ENCODE results near the gene SMARCB1.

The SMARCB1 gene

DNA sequence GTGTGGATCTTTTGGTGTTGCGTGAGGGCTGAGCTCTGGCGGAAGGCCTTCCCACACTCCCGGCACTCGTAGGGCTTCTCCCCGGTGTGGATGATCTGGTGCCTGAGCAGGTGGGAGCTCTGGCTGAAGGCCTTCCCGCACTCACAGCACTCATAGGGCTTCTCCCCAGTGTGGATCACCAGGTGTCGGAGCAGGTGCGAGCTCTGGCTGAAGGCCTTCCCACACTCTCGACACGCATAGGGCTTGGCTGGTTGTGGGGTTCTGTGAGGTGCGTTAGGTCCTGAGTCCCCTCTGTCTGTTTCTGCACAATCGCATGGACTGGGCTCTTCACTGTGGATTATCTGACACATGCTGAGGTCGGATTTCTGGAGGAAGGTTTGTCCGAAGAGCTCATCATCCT lies 42.3 kb upstream of the SMARCB1 start:
- Histone ChIP-seq H3K27me3 (ENCODE audit: insufficient read depth, low read depth, severe bottlenecking) (no peaks in the 10 kb centered on the region), H3K27ac (no peak overlapping the region), H3K4me3 (ENCODE audit: low read depth, low read length) (no peak overlapping the region), H3K36me3 (peaks cover 30% of the 10 kb centered on the region), H3K9me3 (ENCODE audit: severe bottlenecking) (no peaks in the 10 kb centered on the region)
- TF ChIP-seq, protein P1, sequence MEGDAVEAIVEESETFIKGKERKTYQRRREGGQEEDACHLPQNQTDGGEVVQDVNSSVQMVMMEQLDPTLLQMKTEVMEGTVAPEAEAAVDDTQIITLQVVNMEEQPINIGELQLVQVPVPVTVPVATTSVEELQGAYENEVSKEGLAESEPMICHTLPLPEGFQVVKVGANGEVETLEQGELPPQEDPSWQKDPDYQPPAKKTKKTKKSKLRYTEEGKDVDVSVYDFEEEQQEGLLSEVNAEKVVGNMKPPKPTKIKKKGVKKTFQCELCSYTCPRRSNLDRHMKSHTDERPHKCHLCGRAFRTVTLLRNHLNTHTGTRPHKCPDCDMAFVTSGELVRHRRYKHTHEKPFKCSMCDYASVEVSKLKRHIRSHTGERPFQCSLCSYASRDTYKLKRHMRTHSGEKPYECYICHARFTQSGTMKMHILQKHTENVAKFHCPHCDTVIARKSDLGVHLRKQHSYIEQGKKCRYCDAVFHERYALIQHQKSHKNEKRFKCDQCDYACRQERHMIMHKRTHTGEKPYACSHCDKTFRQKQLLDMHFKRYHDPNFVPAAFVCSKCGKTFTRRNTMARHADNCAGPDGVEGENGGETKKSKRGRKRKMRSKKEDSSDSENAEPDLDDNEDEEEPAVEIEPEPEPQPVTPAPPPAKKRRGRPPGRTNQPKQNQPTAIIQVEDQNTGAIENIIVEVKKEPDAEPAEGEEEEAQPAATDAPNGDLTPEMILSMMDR (IDR thresholded peaks at IDR 0.05; ENCODE audit: low read depth, low read length), result no peak
- no peak for DNase-seq

DNA sequence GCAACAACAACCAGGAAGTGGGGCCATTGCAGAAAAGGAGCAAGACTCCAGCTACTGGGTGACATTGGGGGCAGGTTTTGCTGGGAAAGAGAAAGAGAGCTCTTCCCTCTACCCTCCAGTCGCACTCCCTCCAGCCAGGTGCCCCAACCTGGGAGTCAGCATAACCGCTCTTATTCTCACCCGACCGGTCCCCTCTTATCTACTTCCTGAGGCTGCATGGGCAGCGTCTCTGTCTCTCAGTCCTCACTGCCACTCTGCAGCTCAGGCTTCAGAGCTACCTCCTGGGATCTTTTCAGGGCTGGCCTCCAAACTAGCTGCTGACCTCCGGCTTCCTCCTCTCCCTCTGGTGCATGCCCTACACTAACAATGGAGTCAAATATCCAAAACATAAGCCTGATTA lies 41.0 kb upstream of the SMARCB1 start:
- no peaks in the 10 kb centered on the region for H3K27me3 ChIP-seq (ENCODE audit: insufficient read depth, low read depth, severe bottlenecking)
- no peak for DNase-seq
- peaks cover 30% of the 10 kb centered on the region for H3K36me3 ChIP-seq
- H3K27ac ChIP-seq, result no peak overlapping the region
- no peak overlapping the region for H3K4me3 ChIP-seq (ENCODE audit: low read depth, low read length)
- no peaks in the 10 kb centered on the region for H3K9me3 ChIP-seq (ENCODE audit: severe bottlenecking)
- TF ChIP-seq, protein P1 (IDR thresholded peaks at IDR 0.05; ENCODE audit: low read depth, low read length), result no peak

DNA sequence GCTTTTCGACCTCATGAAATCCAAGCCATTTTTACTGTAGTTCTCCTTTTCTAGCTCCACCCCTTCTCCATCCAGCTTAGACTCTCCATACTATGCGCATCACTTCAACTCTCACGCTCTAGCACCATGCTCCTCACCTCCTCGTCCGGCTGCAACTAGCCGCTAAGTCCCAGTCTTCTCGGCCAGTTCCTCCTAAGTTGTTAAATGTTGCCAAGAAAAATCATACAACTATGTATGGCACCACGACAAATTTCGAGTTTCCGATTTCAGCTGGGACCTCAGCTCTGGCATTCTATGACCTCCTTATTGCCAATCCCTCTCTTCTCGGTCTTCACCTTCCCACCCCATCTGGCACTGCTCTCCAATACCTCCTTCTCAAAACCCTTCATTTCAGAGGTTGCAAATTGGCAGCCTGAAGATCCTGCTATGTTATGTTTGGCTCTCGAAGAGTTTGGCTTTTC lies 36.9 kb upstream of the SMARCB1 start:
- no peaks in the 10 kb centered on the region for H3K9me3 ChIP-seq (ENCODE audit: severe bottlenecking)
- H3K36me3 ChIP-seq, result peaks cover 6% of the 10 kb centered on the region
- no peak for DNase-seq
- no peaks in the 10 kb centered on the region for H3K27me3 ChIP-seq (ENCODE audit: insufficient read depth, low read depth, severe bottlenecking)
- no peak overlapping the region for H3K4me3 ChIP-seq (ENCODE audit: low read depth, low read length)
- no peak overlapping the region for H3K27ac ChIP-seq
- TF ChIP-seq, protein P1 (IDR thresholded peaks at IDR 0.05; ENCODE audit: low read depth, low read length), result no peak

DNA sequence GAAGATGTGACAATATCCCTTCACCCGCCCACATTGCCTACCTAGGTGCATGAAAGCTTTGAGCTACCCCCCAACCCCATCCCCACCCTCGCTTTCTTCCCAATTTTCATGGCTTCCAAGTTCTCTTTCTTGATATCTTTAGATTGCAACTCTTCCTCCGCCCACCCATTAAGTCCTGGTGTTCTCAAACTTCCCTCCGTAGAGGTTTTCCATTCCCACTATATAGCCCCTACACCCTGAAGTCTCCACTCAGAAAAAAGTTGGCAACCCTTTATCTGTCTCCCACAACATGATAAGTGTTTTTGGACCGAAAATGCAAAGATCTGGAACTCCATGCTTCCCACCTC lies 36.4 kb upstream of the SMARCB1 start:
- Histone ChIP-seq H3K9me3 (ENCODE audit: severe bottlenecking) (no peaks in the 10 kb centered on the region), H3K27ac (no peak overlapping the region; the same call in 1 of the 2 replicates), H3K27me3 (ENCODE audit: insufficient read depth, low read depth, severe bottlenecking) (no peaks in the 10 kb centered on the region), H3K4me3 (ENCODE audit: low read depth, low read length) (peak overlapping the region; percentile 63), H3K36me3 (peaks cover under 1% of the 10 kb centered on the region)
- TF ChIP-seq, protein P1 (IDR thresholded peaks at IDR 0.05; ENCODE audit: low read depth, low read length), result no peak
- DNase-seq, result no peak

DNA sequence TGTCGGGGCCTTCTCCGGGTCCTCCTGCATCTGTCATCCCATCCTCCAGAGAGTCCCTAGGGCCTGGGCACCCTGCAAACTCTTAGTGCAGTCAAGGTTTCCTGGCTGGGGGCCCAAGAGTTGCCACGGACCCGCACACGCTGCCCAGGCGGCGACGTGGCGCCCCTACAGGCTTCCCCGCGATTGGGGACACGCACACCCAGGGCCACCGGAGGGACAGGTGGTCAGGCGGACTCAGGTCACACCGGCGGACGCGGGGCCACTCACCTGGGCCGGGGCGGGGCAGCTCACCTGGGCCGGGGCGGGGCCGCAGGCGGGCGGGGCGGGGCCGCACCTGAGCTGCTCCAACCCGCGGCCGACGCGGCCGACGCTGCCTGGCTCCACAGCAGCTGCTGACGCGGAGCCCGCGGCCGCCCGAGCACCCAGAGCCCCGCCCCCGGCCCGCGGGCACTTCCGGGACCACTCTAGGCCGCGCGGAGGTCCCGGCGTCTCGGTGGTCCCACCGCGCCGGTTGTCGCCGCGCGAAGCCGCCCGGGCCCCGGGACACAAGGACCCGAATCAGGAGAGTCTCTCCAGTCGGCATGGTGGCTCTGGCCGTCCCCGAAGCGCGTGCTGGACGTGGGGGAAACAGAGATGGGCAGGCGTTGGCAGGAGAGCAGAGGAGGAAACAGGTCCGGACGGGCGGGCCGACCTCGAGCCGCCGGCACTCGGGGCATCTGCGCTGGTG lies 35.9 kb upstream of the SMARCB1 start, which contains the start of gene ZNF70:
Gene ZNF70 (minus strand): TSS at position 399 of the 727 bp plus-strand sequence. CDS start 5,972 bp downstream, outside the sequence.
- TF ChIP-seq, protein P1 (IDR thresholded peaks at IDR 0.05; ENCODE audit: low read depth, low read length), result peak; percentile 34
- peak; percentile 79 for DNase-seq
- peak within 1 kb of the TSS; percentile 86 for H3K27ac ChIP-seq

More for the DNA sequence above, 35.9 kb upstream of the SMARCB1 start, which contains the start of gene ZNF70:
- H3K9me3 ChIP-seq (ENCODE audit: severe bottlenecking), result no peaks in the 10 kb centered on the region
- H3K27me3 ChIP-seq (ENCODE audit: insufficient read depth, low read depth, severe bottlenecking), result no peaks in the 10 kb centered on the region
- peak within 1 kb of the TSS; percentile 90 for H3K4me3 ChIP-seq (ENCODE audit: low read depth, low read length)
- no peaks in the 10 kb centered on the region for H3K36me3 ChIP-seq

All from WERI-Rb-1 (cell line).